KOPT-K1 (cell line): Measurements from ENCODE around the gene IDI1.

Experiments
- H3K27ac ChIP-seq: fragments of 200-600 bp; sonication (generic); 2 replicates; pipeline ENCODE4 v1.5.1; 2016; ENCODE audit warnings: antibody characterized with exemption, mild to moderate bottlenecking, low read depth, low read length; ENCODE audit not compliant: poor library complexity, severe bottlenecking
- H3K36me3 ChIP-seq: fragments of 200-600 bp; sonication (generic); 2 replicates; pipeline ENCODE4 v1.5.1; 2017; ENCODE audit warnings: antibody characterized with exemption, mild to moderate bottlenecking, low read length, moderate library complexity; ENCODE audit not compliant: insufficient read depth
- H3K9me3 ChIP-seq: fragments of 200-600 bp; sonication (generic); 2 replicates; pipeline ENCODE4 v1.5.1; 2017; ENCODE audit warnings: antibody characterized with exemption, low read length, mild to moderate bottlenecking; ENCODE audit not compliant: insufficient read depth, poor library complexity, severe bottlenecking

Gene IDI1

GRCh38 chr10:1002425-1003006, 46.4 kb downstream of the IDI1 start:
- Histone ChIP-seq H3K9me3 (peaks cover 7% of the 10 kb centered on the region), H3K27ac (no peak overlapping the region), H3K36me3 (peaks cover 100% of the 10 kb centered on the region)

- peaks cover 4% of the 10 kb centered on the region for H3K9me3 ChIP-seq
- no peak overlapping the region for H3K27ac ChIP-seq
- peaks cover 100% of the 10 kb centered on the region for H3K36me3 ChIP-seq
These were observed 51.5 kb downstream of the IDI1 start for GRCh38 chr10:997266-998022.

- H3K9me3 ChIP-seq, result no peaks in the 10 kb centered on the region
- H3K27ac ChIP-seq, result no peak overlapping the region
- peaks cover 94% of the 10 kb centered on the region for H3K36me3 ChIP-seq
These were observed 52.9 kb downstream of the IDI1 start for GRCh38 chr10:996031-996430.

GRCh38 chr10:995559-995926, 53.4 kb downstream of the IDI1 start:
- Histone ChIP-seq H3K27ac (no peak overlapping the region), H3K36me3 (peaks cover 94% of the 10 kb centered on the region), H3K9me3 (no peaks in the 10 kb centered on the region)

GRCh38 chr10:994836-995558, 53.9 kb downstream of the IDI1 start:
- H3K9me3 ChIP-seq, result no peaks in the 10 kb centered on the region
- no peak overlapping the region for H3K27ac ChIP-seq
- H3K36me3 ChIP-seq, result peaks cover 88% of the 10 kb centered on the region

GRCh38 chr10:992871-993270, 56.0 kb downstream of the IDI1 start:
- H3K27ac ChIP-seq, result no peak overlapping the region
- no peaks in the 10 kb centered on the region for H3K9me3 ChIP-seq
- peaks cover 67% of the 10 kb centered on the region for H3K36me3 ChIP-seq

- Histone ChIP-seq H3K36me3 (peaks cover 63% of the 10 kb centered on the region), H3K27ac (no peak overlapping the region)
These were observed 56.5 kb downstream of the IDI1 start for GRCh38 chr10:992467-992866.

GRCh38 chr10:990808-991207, 58.1 kb downstream of the IDI1 start:
- Histone ChIP-seq H3K9me3 (no peaks in the 10 kb centered on the region), H3K27ac (no peak overlapping the region), H3K36me3 (peaks cover 47% of the 10 kb centered on the region)

More at GRCh38 chr10:992467-992866, 56.5 kb downstream of the IDI1 start:
- no peaks in the 10 kb centered on the region for H3K9me3 ChIP-seq
